Subcutaneous abdominal adipose tissue (tissue), 5 donors: ENCODE data around the gene SEMA6B.

Experiments used
- H3K27ac ChIP-seq: one replicate; pipeline ENCODE4 v1.7.0; 2013; ENCODE audit warnings: low read depth, mild to moderate bottlenecking, inconsistent platforms, low read length, moderate library complexity
- H3K27me3 ChIP-seq, 5 donors: one replicate each; pipeline ENCODE4 v1.7.0; 2013; ENCODE audit warnings: low read length in 5 of 5, inconsistent platforms in 1 of 5; ENCODE audit not compliant: control insufficient read depth in 5 of 5, insufficient read depth in 4 of 5
- H3K36me3 ChIP-seq, 5 donors: one replicate each; pipeline ENCODE4 v1.7.0; 2013; ENCODE audit warnings: low read length in 5 of 5; ENCODE audit not compliant: control insufficient read depth in 5 of 5, insufficient read depth in 5 of 5
- H3K4me1 ChIP-seq, 5 donors: one replicate each; pipeline ENCODE4 v1.7.0; 2013; ENCODE audit warnings: low read length in 5 of 5, mild to moderate bottlenecking in 3 of 5, moderate library complexity in 1 of 5; ENCODE audit not compliant: control insufficient read depth in 5 of 5, insufficient read depth in 5 of 5
- H3K4me3 ChIP-seq, 5 donors: one replicate each; pipeline ENCODE4 v1.7.0; 2013; ENCODE audit warnings: low read length in 5 of 5, low read depth in 1 of 5
- H3K9ac ChIP-seq, 5 donors: one replicate each; pipeline ENCODE4 v1.7.0; 2013; ENCODE audit warnings: low read length in 5 of 5, mild to moderate bottlenecking in 4 of 5, moderate library complexity in 3 of 5
- H3K9me3 ChIP-seq, 5 donors: one replicate each; pipeline ENCODE4 v1.7.0; 2013; ENCODE audit warnings: low read length in 5 of 5; ENCODE audit not compliant: control insufficient read depth in 5 of 5
- donor health status: healthy.
- donor health status: healthy.
- donor health status: healthy.
- donor health status: healthy.
- donor health status: healthy.

SEMA6B gene

DNA sequence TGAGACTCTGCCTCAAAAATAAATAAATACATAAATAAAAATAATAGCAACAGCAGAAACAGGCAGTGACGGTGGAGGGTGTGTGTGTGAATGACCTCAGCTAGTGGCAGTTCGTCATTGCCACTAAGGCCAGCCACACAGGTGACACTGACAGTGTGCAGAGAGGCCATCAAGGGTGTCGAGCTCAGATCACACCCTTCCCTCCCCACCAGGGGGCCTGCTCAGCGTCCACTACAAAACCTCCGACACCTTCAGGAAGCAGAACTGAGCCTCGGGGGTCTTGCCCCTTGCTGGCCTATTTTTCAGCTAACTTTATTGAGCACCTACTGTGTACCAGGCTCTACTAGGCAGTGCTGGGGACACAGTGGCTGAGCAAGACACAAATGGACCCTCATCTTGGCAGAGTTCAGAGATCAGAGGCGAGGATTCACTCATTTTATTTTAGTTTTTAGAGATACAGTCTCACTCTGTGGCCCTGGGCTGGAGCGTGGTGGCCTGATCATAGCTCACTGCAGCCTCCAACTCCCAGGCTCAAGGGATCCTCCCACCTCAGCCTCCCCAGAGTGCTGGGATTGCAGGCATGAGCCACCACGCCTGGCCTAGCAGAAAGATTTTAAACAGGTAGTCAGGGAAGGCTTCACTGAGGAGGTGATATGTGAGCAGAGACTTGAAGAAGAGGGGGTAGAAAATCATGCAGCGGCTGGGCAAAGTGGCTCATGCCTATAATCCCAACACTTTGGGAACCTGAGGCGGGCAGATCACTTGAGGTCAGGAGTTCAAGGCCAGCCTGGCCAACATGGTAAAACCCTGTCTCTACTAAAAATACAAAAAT is 30.3 kb upstream of the SEMA6B start:
- H3K4me3 ChIP-seq: no peak overlapping the region
- H3K4me1 ChIP-seq: peaks cover 0 to 3% (median 2%) of the 10 kb centered on the region in 5 donors
- no peak overlapping the region for H3K9ac ChIP-seq
- no peaks in the 10 kb centered on the region for H3K36me3 ChIP-seq
- H3K27me3 ChIP-seq: peaks cover 15 to 47% (median 37%) of the 10 kb centered on the region in 5 donors
- H3K9me3 ChIP-seq: no peaks in the 10 kb centered on the region
- no peak overlapping the region for H3K27ac ChIP-seq

DNA sequence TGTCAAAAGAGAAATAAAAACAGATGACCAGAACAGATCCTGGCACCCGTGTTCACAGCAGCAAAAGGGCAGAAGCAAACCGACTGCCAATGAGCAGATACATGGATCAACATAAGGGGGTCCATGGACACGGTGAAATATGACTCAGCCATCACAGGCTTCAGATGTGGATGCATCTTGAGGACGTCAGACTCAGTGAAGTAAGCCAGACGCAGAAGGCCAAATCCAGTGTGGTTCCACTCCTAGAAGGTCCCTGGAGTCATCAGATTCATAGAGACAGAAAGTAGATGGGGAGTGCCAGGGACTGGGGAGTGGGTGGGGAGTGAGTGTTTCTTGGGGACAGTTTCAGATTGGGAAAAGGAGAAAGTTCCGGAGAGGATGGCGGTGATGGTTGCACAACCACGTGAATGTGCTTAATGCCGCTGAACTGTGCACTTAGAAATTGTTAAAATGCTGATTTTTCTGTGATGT is 28.8 kb upstream of the SEMA6B start:
- Histone ChIP-seq H3K4me3 (no peak overlapping the region), H3K9ac (no peak overlapping the region), H3K9me3 (no peaks in the 10 kb centered on the region), H3K27me3 (peaks cover 27 to 57% (median 51%) of the 10 kb centered on the region in 5 donors), H3K4me1 (peaks cover 0 to 12% (median 11%) of the 10 kb centered on the region in 5 donors), H3K27ac (no peak overlapping the region), H3K36me3 (no peaks in the 10 kb centered on the region)

GRCh38 chr19:4587527-4587926 is 28.0 kb upstream of the SEMA6B start:
- peaks cover 0 to 12% (median 11%) of the 10 kb centered on the region in 5 donors for H3K4me1 ChIP-seq
- no peak overlapping the region for H3K9ac ChIP-seq
- H3K9me3 ChIP-seq: no peaks in the 10 kb centered on the region
- peaks cover 28 to 58% (median 51%) of the 10 kb centered on the region in 5 donors for H3K27me3 ChIP-seq
- no peaks in the 10 kb centered on the region for H3K36me3 ChIP-seq
- H3K4me3 ChIP-seq: no peak overlapping the region
- no peak overlapping the region for H3K27ac ChIP-seq

GRCh38 chr19:4586691-4587090 is 27.2 kb upstream of the SEMA6B start:
- Histone ChIP-seq H3K27ac (no peak overlapping the region), H3K4me3 (no peak overlapping the region), H3K27me3 (peaks cover 34 to 63% (median 55%) of the 10 kb centered on the region in 5 donors), H3K36me3 (no peaks in the 10 kb centered on the region), H3K9ac (no peak overlapping the region), H3K4me1 (peaks cover 0 to 12% (median 11%) of the 10 kb centered on the region in 5 donors), H3K9me3 (no peaks in the 10 kb centered on the region)

DNA sequence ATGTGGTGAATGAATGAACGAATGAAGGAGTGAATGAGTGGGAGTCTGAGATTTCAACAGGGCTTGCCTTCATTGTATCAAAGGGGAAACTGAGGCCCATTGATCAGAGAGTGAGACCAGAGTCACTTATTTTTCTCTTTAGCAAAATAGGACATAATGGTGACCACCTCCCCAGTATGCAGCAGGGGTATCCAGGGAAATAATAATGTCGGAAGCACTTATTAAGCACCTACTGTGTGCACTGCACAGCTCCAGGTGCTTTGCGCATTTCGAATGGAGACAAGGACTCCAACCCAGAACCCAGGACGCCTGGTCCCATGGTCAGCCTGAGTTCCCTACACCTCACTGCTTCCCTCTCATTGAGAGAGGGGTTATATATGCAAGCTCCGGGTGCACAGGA is 26.8 kb upstream of the SEMA6B start:
- H3K27ac ChIP-seq: no peak overlapping the region
- no peak overlapping the region for H3K9ac ChIP-seq
- no peak overlapping the region for H3K4me3 ChIP-seq
- H3K36me3 ChIP-seq: no peaks in the 10 kb centered on the region
- H3K4me1 ChIP-seq: peaks cover 0 to 12% (median 11%) of the 10 kb centered on the region in 5 donors
- no peaks in the 10 kb centered on the region for H3K9me3 ChIP-seq
- peaks cover 34 to 59% (median 52%) of the 10 kb centered on the region in 5 donors for H3K27me3 ChIP-seq

GRCh38 chr19:4585556-4585955 is 26.1 kb upstream of the SEMA6B start:
- H3K36me3 ChIP-seq: no peaks in the 10 kb centered on the region
- no peak overlapping the region for H3K9ac ChIP-seq
- H3K27me3 ChIP-seq: peaks cover 34 to 52% (median 48%) of the 10 kb centered on the region in 5 donors
- no peaks in the 10 kb centered on the region for H3K9me3 ChIP-seq
- no peak overlapping the region for H3K27ac ChIP-seq
- H3K4me1 ChIP-seq: peaks cover 0 to 15% (median 11%) of the 10 kb centered on the region in 5 donors
- no peak overlapping the region for H3K4me3 ChIP-seq

DNA sequence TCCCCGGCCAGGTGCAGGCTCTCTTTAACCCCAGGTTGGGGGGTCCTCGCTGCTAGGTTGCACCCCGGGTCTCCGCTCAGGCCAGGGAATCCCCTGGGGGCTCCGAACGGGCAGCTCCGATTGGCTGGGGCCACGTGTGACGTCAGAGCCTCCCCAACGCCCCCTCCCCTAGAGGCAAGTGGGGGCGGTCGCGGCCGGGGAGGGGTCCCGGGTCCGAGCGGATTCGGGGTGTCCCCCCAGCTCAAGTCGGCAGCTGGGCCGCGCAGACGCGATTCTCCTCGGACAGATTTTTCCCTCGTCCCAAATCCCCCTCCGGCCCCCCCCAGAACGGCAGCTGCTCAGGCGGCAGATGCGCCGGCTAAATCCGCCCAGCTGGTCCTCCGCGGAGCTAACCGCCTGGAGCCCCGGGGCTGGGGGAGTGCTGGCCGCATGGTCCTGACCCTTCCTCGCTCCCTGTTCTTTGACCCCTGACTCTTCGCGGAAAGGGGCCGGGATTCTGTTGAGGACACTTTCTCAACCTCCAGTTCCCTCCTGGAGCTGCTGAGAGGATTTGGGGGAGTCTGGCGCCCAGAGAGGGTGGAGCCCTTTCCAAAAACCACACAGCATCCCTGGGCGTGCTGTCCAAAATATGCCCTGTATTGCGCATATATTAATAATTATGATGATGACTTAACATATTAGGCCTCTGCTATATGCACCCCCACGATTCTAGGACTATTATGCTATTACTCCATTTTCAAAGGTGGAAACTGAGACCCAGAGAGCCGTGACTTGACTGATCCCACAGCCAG is 25.4 kb upstream of the SEMA6B start:
- Histone ChIP-seq H3K4me3 (peak overlapping the region in 2 of 5 donors; percentile 40 to 43), H3K27me3 (peaks cover 40 to 56% (median 50%) of the 10 kb centered on the region in 5 donors), H3K27ac (no peak overlapping the region), H3K9ac (no peak overlapping the region), H3K4me1 (peaks cover 0 to 15% (median 14%) of the 10 kb centered on the region in 5 donors), H3K36me3 (no peaks in the 10 kb centered on the region), H3K9me3 (no peaks in the 10 kb centered on the region)

- no peak overlapping the region for H3K9ac ChIP-seq
- peaks cover 47 to 60% (median 53%) of the 10 kb centered on the region in 5 donors for H3K27me3 ChIP-seq
- no peak overlapping the region for H3K27ac ChIP-seq
- no peaks in the 10 kb centered on the region for H3K36me3 ChIP-seq
- H3K9me3 ChIP-seq: no peaks in the 10 kb centered on the region
- H3K4me1 ChIP-seq: peaks cover 0 to 16% (median 14%) of the 10 kb centered on the region in 5 donors
- H3K4me3 ChIP-seq: peak overlapping the region in 2 of 5 donors; percentile 40 to 43
These were observed 24.6 kb upstream of the SEMA6B start for GRCh38 chr19:4583961-4584669.

DNA sequence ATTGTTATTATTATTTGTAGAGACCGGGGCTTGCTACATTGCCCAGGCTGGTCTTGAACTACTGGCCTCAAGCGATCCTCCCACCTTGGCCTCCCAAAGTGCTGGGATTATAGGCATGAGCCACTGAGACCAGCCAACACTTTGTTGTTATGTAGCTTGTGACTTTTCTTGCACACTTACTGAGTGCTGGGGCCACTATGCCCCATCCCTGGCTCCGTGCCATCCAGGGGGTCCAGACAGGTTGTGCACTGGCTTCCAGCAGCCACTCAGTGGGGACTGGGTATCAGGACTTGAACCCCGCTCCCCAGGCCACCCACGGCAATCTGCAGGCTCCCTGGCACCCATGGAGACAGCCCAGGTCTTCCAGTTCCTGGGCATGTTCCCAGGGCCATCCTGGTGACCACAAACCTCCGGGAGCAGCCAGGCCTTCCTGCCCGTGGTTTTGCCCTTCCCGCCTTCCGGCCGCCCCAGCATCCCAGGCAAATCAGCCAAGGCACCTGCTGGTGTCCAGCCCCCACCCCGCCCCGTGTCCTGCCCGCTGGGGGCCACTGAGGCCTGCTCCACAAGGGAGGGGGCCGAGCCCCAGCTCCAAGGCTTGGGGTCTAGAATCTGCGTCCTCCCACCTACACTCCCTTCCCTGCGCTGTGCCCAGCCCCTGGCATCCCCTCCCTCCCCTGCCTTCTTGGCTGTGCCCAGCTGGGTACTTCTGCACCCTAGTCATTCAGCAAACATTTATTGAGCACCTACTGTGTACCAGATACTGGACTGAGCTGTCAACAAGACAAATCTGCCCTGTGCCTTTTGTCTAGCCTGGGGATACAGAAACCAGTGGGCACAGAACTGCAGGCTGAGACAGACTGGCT is 23.7 kb upstream of the SEMA6B start:
- Histone ChIP-seq H3K27ac (no peak overlapping the region), H3K27me3 (peaks cover 51 to 68% (median 56%) of the 10 kb centered on the region in 5 donors)

More for the DNA sequence above, 23.7 kb upstream of the SEMA6B start:
- H3K9me3 ChIP-seq: no peaks in the 10 kb centered on the region
- H3K4me1 ChIP-seq: peaks cover 0 to 21% (median 14%) of the 10 kb centered on the region in 5 donors
- no peak overlapping the region for H3K4me3 ChIP-seq
- no peaks in the 10 kb centered on the region for H3K36me3 ChIP-seq
- H3K9ac ChIP-seq: no peak overlapping the region
